Activated naive CD8-positive, alpha-beta T cell treated with anti-CD3 and anti-CD28 coated beads for 36 hours (primary cell): Measurements from ENCODE around the gene GPR62. TPM values are rescaled to one million over a fixed set of nuclear protein-coding genes. Genes with fewer than 3 reads are reported as not detected.

Source experiments
- DNase-seq: peaks from one replicate; pipeline ENCODE4 v3.0.0; 2021
- H3K27ac Mint-ChIP-seq: one replicate; pipeline ENCODE4 v1.8.0; 2022; ENCODE audit warnings: mild to moderate bottlenecking, moderate library complexity, mixed read lengths
- H3K27me3 Mint-ChIP-seq: one replicate; pipeline ENCODE4 v1.8.0; 2022; ENCODE audit warnings: mild to moderate bottlenecking, mixed read lengths
- H3K36me3 Mint-ChIP-seq: one replicate; pipeline ENCODE4 v1.8.0; 2021; ENCODE audit warnings: mild to moderate bottlenecking, mixed read lengths
- H3K4me1 Mint-ChIP-seq: one replicate; pipeline ENCODE4 v1.8.0; 2021; ENCODE audit warnings: mixed read lengths
- H3K4me3 Mint-ChIP-seq: one replicate; pipeline ENCODE4 v1.8.0; 2022; ENCODE audit warnings: mild to moderate bottlenecking, moderate library complexity, mixed read lengths
- H3K9me3 Mint-ChIP-seq: one replicate; pipeline ENCODE4 v1.8.0; 2022; ENCODE audit warnings: mixed read lengths
- total RNA-seq, 2 experiments: library from RNA; stranded (reverse); gene quantifications; one replicate each; pipeline ENCODE4 v1.2.3, GENCODE V29; 2021

Gene GPR62
- total RNA-seq, 2 experiments from 2014 or later = not detected

DNA sequence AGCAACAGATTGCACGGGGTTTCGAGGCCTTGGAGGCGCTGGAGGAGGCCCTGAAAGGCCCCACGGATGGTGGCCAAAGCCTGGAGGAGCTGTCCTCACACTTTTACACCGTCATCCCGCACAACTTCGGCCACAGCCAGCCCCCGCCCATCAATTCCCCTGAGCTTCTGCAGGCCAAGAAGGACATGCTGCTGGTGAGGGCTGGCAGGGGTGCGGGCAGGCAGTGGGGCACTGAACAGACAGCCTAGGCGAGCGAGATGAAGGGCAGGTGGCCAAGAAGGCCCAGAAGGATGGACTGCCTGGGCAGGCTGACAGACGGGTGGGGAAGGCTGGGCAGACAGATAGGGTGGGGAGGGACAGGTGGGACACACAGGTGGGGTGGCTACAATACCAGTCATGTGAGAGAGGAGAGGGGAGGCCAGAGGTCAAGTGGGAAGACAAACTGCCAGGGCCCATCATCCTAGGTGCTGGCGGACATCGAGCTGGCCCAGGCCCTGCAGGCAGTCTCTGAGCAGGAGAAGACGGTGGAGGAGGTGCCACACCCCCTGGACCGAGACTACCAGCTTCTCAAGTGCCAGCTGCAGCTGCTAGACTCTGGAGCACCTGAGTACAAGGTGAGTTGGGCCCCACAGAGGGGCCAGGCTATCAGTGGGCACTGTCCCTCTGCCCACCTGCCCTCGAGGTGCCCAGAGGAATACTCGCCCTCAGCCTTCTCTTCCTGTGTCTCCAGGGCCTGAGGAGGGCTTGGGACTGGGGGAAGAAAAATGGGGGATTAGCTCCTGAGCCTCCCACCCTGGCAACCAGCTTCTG is 9.9 kb upstream of the GPR62 start:
- peaks cover 10% of the 10 kb centered on the region for H3K36me3 Mint-ChIP-seq
- H3K27ac Mint-ChIP-seq = no peak overlapping the region
- peaks cover 14% of the 10 kb centered on the region for H3K4me1 Mint-ChIP-seq
- no peaks in the 10 kb centered on the region for H3K9me3 Mint-ChIP-seq
- no peak overlapping the region for H3K4me3 Mint-ChIP-seq
- no peaks in the 10 kb centered on the region for H3K27me3 Mint-ChIP-seq
- no peak for DNase-seq

DNA sequence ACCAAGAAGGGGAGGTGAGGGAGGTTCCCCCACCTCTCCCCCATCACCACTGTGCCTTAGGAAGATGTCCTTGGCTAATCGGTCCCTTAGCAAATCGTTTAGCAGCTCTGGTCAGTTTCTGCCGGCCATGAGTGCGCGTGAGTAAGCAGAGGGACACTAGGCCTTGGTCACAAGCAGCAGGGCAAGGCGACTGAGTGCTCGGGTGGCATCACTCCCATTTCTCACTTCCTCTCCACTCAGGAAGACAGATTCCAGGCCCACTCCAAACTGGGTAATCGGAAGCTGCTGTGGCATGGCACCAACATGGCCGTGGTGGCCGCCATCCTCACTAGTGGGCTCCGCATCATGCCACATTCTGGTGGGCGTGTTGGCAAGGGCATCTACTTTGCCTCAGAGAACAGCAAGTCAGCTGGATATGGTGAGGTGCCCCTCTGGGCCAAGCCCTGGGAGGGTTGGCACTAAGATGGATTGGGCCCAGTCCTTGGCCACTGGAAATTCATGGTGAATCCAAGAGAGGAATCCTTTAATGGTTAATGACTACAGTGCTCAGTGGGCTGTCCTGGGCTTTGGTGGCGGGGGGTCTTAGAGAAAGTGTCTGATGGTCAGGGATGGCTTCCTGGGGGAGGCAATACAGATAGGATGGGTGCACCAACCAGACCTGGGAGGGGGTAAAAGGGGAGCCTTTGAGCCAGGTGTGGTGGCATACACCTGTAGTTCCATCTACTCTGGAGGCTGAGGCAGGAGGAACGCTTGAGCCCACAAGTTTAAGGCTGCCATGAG is 9.1 kb upstream of the GPR62 start:
- Mint-ChIP-seq H3K36me3 (peaks cover 2% of the 10 kb centered on the region), H3K9me3 (no peaks in the 10 kb centered on the region), H3K27me3 (no peaks in the 10 kb centered on the region), H3K4me1 (peaks cover 5% of the 10 kb centered on the region), H3K27ac (no peak overlapping the region), H3K4me3 (no peak overlapping the region)
- no peak for DNase-seq

DNA sequence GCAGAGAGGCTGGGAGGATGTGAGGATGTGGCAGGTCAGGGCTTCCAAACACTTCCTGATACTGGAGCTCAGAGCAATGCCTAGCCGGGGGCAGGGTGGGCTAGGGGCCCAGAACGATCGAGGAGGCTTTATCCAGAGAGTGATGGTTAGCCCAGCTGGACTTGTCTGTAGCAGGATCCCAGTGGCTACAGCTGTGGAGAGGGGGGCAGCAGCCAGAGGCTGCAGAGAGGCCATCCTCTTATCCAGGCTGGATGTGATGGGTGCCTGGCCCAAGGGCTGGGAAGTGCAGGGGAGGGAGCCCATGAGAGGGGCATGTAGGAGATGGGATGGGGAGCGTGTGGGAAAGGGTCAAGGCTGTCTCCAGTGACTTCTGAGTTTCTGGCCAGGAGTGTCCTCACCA is 8.4 kb upstream of the GPR62 start:
- peaks cover 2% of the 10 kb centered on the region for H3K36me3 Mint-ChIP-seq
- no peak for DNase-seq
- H3K27ac Mint-ChIP-seq = no peak overlapping the region
- no peaks in the 10 kb centered on the region for H3K9me3 Mint-ChIP-seq
- H3K4me3 Mint-ChIP-seq = no peak overlapping the region
- H3K4me1 Mint-ChIP-seq = peaks cover 3% of the 10 kb centered on the region
- no peaks in the 10 kb centered on the region for H3K27me3 Mint-ChIP-seq

DNA sequence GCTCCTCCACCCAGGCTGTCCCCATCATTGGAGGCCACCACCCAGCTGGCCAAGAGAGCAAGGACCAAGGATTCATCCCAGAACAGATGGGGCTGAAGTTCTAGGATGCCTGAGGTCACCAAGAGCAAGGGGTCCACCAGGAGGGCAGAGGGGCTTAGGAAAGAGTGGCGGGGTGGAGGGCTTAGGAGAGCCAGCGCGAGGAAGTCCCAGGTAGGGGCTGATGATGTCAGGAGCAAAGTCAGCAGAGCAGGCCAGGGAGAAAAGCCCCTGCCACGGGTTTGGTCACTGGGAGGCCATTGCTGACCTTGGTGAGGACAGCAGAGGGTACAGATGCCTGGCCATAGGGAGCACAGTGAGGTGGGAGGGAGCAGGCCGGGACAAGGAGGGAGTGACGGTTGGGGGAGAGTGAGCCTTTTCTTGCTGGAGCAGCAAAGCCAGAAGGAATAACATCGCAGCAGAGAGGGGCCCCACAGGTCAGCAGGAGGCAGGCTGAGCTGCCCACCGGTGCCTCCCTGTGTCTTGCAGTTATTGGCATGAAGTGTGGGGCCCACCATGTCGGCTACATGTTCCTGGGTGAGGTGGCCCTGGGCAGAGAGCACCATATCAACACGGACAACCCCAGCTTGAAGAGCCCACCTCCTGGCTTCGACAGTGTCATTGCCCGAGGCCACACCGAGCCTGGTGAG is 7.8 kb upstream of the GPR62 start:
- no peak overlapping the region for H3K27ac Mint-ChIP-seq
- no peak for DNase-seq
- peaks cover 3% of the 10 kb centered on the region for H3K4me1 Mint-ChIP-seq

DNA sequence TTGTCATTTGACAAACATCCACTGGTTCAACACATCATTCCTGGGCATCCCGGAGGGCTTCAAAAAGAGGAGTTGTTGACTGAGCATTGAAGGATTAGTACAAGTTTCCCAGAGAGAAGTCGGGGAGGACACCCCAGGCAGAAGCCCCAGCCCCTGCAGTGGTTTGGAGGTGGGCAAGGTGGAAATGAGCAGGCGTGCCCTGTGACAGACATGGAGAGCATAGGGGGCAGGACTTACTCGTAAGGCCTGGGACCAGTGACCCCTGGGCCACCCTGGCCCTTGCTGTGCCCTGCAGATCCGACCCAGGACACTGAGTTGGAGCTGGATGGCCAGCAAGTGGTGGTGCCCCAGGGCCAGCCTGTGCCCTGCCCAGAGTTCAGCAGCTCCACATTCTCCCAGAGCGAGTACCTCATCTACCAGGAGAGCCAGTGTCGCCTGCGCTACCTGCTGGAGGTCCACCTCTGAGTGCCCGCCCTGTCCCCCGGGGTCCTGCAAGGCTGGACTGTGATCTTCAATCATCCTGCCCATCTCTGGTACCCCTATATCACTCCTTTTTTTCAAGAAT is 7.1 kb upstream of the GPR62 start:
- Mint-ChIP-seq H3K9me3 (no peaks in the 10 kb centered on the region), H3K36me3 (no peaks in the 10 kb centered on the region), H3K4me1 (peaks cover under 1% of the 10 kb centered on the region), H3K4me3 (no peak overlapping the region), H3K27me3 (peaks cover 3% of the 10 kb centered on the region), H3K27ac (no peak overlapping the region)
- no peak for DNase-seq

More for the DNA sequence above, 7.8 kb upstream of the GPR62 start:
- peaks cover 2% of the 10 kb centered on the region for H3K36me3 Mint-ChIP-seq
- H3K4me3 Mint-ChIP-seq = no peak overlapping the region
- H3K9me3 Mint-ChIP-seq = no peaks in the 10 kb centered on the region
- H3K27me3 Mint-ChIP-seq = no peaks in the 10 kb centered on the region

DNA sequence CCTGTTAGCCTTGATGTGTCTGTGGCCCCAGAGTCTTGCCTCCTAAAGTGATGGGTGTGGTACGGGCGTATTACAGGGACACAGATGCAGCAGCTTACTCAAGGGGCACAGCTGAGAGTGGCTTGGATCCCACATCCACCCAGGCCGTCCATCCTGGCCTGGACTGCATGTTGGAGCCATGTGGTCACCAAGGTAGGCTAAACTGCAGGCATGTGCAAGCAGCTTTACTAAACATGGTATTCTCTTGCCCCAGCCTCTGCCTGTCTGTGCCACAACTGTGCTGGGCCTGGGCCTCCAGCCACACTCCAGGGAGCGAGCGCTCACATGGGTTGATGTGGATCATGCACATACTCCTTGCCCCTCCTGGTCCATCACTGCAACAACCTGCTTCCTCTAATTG is 6.1 kb upstream of the GPR62 start:
- peaks cover 13% of the 10 kb centered on the region for H3K27me3 Mint-ChIP-seq
- H3K4me1 Mint-ChIP-seq = no peaks in the 10 kb centered on the region
- H3K27ac Mint-ChIP-seq = no peak overlapping the region
- no peak for DNase-seq
- H3K4me3 Mint-ChIP-seq = no peak overlapping the region
- H3K36me3 Mint-ChIP-seq = no peaks in the 10 kb centered on the region
- no peaks in the 10 kb centered on the region for H3K9me3 Mint-ChIP-seq

DNA sequence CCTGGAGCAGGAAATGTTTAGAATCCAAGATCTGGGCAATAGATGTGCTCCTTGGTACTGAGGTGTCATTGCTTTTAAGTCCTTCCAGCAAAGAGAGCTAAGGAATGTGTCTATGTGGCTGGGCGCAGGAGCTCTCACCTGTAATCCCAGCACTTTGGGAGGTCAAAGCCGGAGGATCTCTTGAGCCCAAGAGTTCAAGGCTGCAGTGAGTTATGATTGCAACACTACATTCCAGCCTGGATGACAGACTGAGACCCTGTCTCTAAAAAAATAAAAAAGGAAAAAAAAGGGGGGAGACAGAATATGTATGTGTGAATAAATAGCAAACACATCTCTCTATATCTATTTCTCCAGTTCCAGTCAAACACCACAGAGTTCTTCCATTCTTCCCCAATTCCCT is 4.3 kb upstream of the GPR62 start:
- no peaks in the 10 kb centered on the region for H3K4me1 Mint-ChIP-seq
- no peak overlapping the region for H3K27ac Mint-ChIP-seq
- H3K36me3 Mint-ChIP-seq = no peaks in the 10 kb centered on the region
- no peak overlapping the region for H3K4me3 Mint-ChIP-seq
- peaks cover 27% of the 10 kb centered on the region for H3K27me3 Mint-ChIP-seq
- DNase-seq = no peak
- no peaks in the 10 kb centered on the region for H3K9me3 Mint-ChIP-seq

DNA sequence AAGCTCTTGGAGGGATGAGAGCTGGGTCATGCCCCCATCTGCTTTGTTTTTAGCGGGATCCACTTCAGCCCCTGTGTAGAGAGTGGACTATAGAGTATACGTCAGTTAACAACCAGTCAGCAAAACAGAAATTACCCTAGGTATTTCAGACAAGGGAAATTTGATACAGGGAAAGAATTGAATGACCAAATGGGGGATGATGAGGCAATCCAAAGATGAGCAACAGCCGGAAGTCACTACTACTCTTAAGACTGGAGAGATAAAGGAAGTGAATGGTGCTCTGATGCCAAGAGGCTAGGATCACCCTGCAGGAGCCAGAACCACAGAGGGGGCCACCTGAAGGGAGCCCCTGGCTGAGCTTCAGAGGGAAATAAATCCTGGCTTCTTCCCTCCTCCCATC is 1.7 kb upstream of the GPR62 start:
- H3K27me3 Mint-ChIP-seq = peaks cover 33% of the 10 kb centered on the region
- H3K9me3 Mint-ChIP-seq = no peaks in the 10 kb centered on the region
- H3K4me1 Mint-ChIP-seq = no peaks in the 10 kb centered on the region
- no peak for DNase-seq
- no peak overlapping the region for H3K4me3 Mint-ChIP-seq
- no peak overlapping the region for H3K27ac Mint-ChIP-seq
- H3K36me3 Mint-ChIP-seq = no peaks in the 10 kb centered on the region

DNA sequence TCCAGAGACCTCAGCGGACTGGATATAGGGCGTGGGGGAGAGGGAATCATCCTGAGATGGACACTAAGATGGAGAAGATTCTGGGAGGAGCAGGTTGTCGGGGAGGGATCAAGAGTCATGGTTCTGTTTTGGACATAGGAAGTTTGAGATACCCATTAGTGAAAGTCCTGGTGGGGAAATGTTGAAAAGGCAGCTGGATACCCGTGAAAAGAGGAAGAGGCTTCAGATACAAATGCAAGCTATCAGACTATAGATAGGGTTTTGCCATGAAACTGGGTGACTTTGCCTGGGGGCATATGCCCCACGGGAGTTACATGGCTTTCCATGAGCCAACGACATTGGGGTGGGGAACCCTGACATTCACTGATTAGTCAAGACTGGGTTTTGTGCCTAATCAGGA is 1.1 kb upstream of the GPR62 start:
- DNase-seq = no peak
- no peak overlapping the region for H3K27ac Mint-ChIP-seq
- no peaks in the 10 kb centered on the region for H3K36me3 Mint-ChIP-seq
- H3K4me3 Mint-ChIP-seq = no peak overlapping the region
- peaks cover 33% of the 10 kb centered on the region for H3K27me3 Mint-ChIP-seq
- H3K9me3 Mint-ChIP-seq = no peaks in the 10 kb centered on the region
- H3K4me1 Mint-ChIP-seq = no peaks in the 10 kb centered on the region

DNA sequence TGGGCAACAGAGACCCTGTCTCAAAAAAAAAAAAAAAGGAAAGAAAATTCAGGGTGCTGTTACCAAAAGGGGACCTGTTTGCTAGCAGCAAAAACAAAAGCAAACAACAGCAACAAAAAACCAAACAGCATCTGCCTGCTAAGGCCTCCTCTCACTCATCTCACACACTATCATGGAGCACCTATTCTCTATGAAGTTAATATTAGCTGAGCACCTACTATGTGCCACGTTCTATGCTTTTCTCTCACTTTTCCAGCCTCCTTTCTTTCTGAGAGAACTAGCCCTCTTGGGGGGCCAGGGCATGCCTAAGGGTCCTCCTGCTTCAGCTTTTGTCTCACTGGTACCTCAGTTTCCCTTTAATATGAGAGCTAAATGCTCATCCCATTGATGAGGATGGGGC is 468 bp upstream of the GPR62 start:
- H3K9me3 Mint-ChIP-seq = no peaks in the 10 kb centered on the region
- H3K27ac Mint-ChIP-seq = no peak overlapping the region
- H3K36me3 Mint-ChIP-seq = no peaks in the 10 kb centered on the region
- no peak overlapping the region for H3K4me3 Mint-ChIP-seq
- DNase-seq = no peak
- H3K27me3 Mint-ChIP-seq = peaks cover 33% of the 10 kb centered on the region
- H3K4me1 Mint-ChIP-seq = no peaks in the 10 kb centered on the region

DNA sequence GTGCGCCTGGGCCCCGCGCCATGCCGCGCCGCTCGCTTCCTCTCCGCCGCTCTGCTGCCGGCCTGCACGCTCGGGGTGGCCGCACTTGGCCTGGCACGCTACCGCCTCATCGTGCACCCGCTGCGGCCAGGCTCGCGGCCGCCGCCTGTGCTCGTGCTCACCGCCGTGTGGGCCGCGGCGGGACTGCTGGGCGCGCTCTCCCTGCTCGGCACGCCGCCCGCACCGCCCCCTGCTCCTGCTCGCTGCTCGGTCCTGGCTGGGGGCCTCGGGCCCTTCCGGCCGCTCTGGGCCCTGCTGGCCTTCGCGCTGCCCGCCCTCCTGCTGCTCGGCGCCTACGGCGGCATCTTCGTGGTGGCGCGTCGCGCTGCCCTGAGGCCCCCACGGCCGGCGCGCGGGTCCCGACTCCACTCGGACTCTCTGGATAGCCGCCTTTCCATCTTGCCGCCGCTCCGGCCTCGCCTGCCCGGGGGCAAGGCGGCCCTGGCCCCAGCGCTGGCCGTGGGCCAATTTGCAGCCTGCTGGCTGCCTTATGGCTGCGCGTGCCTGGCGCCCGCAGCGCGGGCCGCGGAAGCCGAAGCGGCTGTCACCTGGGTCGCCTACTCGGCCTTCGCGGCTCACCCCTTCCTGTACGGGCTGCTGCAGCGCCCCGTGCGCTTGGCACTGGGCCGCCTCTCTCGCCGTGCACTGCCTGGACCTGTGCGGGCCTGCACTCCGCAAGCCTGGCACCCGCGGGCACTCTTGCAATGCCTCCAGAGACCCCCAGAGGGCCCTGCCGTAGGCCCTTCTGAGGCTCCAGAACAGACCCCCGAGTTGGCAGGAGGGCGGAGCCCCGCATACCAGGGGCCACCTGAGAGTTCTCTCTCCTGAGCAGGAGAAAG is 951 bp downstream of the GPR62 start:
- Mint-ChIP-seq H3K4me1 (no peaks in the 10 kb centered on the region), H3K27me3 (peaks cover 33% of the 10 kb centered on the region), H3K36me3 (no peaks in the 10 kb centered on the region), H3K9me3 (no peaks in the 10 kb centered on the region), H3K27ac (no peak overlapping the region), H3K4me3 (peak overlapping the region; percentile 33)
- DNase-seq = peak; percentile 48

DNA sequence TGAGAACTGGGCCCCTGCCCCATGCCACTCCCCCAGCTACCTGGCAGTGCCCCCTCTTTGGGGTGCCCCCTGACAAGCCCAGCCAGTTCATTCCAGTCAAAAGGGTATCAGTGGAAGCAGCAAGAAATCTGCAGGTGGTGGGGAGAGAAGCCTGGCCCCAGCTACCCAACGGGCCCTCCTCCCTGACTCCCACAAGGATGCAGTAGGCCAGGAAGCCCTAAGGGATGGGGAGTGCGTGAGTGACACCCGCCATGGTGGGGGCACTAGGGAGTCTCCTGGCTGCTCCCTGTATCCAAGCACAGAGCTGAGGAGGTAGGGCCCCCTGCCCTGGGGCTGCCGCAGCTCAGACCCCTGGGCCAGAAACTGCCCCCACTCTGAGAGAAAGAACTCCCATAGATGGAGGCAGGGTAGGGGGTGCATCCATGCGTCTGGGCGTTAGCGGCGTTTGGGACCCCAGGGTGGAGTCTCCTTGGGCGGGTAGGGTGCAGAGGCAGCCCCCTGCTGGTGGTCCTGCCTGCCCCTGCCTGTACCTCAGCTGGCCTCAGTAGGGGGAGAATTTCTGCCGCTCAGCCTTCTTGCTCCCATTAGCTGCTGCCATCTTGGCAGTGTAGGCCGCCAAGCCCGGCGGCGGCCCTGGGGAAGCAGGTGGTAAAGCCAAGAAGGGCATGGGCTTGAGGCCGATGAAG is 2.5 kb downstream of the GPR62 start:
- H3K4me3 Mint-ChIP-seq = no peak overlapping the region
- H3K4me1 Mint-ChIP-seq = no peaks in the 10 kb centered on the region
- no peaks in the 10 kb centered on the region for H3K9me3 Mint-ChIP-seq
- H3K27me3 Mint-ChIP-seq = peaks cover 33% of the 10 kb centered on the region
- DNase-seq = no peak
- H3K36me3 Mint-ChIP-seq = no peaks in the 10 kb centered on the region
- H3K27ac Mint-ChIP-seq = no peak overlapping the region

DNA sequence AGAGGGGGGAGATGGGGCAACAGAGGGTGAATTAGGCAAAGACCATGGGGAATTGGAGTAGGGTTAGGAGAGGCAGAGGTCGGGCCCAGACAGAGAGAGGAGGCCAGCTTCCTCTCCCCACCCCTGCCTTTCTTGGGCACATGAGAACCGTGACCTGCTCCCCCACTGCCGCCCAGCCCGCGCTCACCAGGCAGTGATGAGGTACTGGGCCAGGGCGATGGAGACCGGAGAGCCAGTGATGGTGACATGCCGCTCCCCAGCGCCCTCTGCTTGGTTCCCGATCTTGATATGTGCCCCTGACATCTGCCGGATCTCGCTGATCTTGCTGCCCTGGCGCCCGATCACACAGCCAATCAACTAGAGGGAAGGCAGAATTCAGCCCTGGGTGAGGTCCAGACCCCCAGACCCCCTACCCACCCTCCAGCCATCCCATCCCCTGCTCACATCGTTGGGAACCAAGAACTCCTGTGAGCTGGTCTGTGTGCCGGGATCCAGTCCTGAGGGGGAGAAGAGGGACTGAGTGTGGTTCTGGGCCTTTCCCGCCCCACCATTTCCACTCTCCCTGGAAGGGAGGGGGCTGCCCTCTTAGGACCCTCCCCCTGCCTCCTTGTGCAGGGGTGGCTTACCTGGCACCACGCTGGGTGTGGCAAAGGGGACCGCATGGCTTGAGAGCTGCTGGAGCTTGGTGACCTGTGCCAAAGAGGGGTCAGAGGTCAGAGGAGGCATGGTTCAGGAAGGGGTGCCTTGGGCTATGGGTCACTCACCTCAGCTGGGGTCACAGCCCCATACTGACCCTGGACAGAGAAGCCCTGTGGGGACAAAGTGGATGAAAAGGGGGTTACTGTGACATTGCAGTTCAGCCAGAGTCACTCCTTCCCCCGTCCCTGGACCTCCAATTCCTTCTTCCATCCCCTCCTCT is 3.7 kb downstream of the GPR62 start:
- H3K4me3 Mint-ChIP-seq = no peak overlapping the region
- no peaks in the 10 kb centered on the region for H3K4me1 Mint-ChIP-seq
- no peak for DNase-seq
- H3K27me3 Mint-ChIP-seq = peaks cover 23% of the 10 kb centered on the region
- H3K36me3 Mint-ChIP-seq = no peaks in the 10 kb centered on the region
- no peak overlapping the region for H3K27ac Mint-ChIP-seq
- H3K9me3 Mint-ChIP-seq = no peaks in the 10 kb centered on the region
